Glomerular endothelial cell (primary cell): Measurements from ENCODE around the gene GBE1. TPM values are rescaled to one million over a fixed set of nuclear protein-coding genes. Genes with fewer than 3 reads are reported as not detected.
A peak's percentile ranks its signal among the peaks of the same experiment; 100 is the strongest.

Experiments
- DNase-seq: peaks from one replicate; pipeline ENCODE4 v3.0.0-alpha.2; 2011; ENCODE audit warnings: low read depth, low spot score; ENCODE audit errors: extremely low read depth
- total RNA-seq: library from RNA; depleted of rRNA; stranded (reverse); fragments of >200 nt; gene quantifications from 2 replicates; pipeline ENCODE4 v1.2.3, GENCODE V29; 2015

GBE1 gene
- total RNA-seq, 1 donor from 2014 or later: 43.9 TPM

DNA sequence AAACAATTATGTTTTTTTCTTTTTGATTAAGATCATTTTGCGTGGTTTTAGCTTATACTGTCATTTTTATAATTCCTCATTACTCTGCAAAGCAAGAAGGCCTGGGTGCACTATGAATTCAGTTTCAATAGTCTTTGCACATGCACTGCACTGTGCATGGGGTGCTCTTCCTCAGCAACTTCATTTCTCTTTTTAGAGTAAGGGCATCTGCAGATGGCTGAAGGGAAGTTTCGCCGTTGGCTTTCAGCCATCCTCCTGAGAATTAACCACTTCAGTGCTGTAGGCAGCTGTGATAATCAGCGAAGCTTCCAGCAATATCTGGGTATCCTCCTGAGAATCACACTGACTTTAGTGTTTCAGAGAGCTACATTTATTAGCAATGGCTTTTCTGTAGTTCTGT is 284.8 kb downstream of the GBE1 start:
- DNase-seq: no peak

- DNase-seq: peak; percentile 80
These were observed 288.7 kb downstream of the GBE1 start for GRCh38 chr3:81472600-81473362.

DNA sequence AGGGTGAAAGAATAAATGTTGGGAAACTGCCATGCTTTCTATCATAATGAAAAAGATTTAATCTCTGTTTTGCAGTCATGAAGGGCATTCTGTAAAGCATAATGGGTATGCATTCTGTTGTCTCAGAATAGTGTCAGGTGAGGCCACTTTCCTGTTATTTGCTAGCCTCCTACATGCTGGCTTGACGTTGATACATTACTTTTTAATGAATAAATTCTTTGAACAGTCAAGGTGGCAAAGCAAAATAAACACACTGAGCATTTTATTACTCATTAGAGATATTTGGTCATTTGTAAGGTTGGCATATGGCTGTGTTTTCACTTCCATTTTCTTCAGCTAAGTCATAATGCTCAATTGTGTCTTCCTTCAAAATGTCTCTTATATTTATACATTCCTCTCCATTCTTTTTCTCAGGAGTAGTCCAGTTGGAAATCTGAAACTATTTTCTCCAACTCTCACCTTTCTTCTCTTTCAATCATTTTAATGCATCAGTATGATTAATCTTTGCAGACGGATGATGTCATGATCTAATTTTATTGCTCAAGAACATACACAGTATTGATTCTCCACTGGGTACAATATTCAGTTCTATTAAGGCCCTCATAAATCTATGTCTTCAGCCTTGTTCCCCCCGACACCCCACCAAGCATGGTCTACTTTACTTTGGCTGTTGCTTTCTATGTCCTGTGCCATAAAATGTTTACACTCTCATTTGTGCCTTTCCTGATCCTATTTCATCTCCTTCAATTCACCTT is 290.7 kb downstream of the GBE1 start:
- no peak for DNase-seq

GRCh38 chr3:81468391-81468790 is 293.1 kb downstream of the GBE1 start:
- no peak for DNase-seq

DNA sequence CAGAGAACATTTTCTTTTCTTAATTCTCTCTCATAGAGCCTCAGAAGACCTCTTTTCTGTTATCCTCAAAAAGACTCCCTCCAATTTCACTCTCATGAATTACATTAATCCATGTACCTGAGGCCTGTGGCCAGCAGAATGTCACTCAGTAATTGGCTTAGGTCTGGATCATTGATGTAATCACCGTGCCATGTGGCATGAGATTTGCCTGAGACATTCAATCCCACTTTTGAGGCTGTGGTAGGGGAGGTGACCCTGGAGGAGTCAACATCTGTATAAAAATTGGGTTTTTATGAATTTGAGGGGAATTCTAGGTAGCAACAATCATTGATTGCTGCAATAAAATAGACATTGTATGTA is 295.3 kb downstream of the GBE1 start:
- DNase-seq: no peak

DNA sequence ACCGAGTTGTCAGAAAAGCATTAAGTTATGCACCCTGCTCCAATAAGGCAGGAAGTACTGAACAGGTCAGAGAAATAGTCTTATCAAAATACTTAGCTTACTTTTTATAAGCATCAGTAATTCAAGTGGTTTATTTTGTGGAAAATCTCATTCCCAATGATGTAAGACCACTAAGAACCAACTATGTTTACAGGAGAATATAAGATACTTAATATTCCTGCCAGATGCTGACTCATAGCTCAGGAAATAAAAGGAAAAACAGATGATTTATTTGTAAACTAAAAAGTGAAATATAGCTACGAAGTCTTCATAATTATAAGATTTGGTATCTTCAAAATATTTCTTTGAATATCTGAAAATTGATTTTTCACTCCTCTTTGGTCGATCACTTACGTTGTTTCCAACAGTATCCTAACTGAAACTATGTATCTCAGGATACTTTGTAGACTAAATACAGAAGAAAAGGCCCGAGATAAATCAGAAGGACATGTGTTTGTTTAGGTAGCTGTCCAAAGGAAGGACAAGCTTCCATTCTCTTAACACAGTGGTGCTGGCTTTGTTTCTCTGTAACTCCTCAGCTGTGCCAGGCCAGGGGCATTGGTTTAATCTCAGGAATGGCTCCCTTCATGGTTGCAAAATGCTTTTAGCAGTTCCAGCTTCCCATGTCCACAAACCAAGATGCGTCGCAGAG is 295.8 kb downstream of the GBE1 start:
- DNase-seq: no peak

GRCh38 chr3:81463781-81464180 is 297.7 kb downstream of the GBE1 start:
- DNase-seq: no peak

DNA sequence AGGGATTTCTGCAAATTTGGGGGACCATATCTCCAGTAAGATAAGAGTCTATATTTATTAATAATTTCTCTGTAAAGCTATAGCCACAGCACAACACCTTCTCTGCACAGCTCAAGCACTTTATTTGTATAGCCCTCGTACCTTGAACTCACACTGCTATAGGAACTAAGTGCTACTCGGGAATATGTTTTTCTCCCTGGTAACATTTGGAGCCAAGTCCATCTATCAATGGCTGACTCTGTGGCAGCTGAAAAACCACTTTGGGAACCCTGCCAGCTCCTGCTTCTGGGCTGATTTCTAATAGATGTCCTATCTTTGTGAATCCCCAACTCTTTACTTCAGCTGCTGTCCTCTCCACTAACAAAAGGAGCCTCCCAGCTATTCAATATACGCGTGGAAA is 298.5 kb downstream of the GBE1 start:
- DNase-seq: no peak

- DNase-seq: no peak
These were observed 301.7 kb downstream of the GBE1 start for GRCh38 chr3:81459733-81460132.

GRCh38 chr3:81452418-81452817 is 309.0 kb downstream of the GBE1 start:
- DNase-seq: no peak

- DNase-seq: no peak
These were observed 309.8 kb downstream of the GBE1 start for GRCh38 chr3:81451611-81452010.

DNA sequence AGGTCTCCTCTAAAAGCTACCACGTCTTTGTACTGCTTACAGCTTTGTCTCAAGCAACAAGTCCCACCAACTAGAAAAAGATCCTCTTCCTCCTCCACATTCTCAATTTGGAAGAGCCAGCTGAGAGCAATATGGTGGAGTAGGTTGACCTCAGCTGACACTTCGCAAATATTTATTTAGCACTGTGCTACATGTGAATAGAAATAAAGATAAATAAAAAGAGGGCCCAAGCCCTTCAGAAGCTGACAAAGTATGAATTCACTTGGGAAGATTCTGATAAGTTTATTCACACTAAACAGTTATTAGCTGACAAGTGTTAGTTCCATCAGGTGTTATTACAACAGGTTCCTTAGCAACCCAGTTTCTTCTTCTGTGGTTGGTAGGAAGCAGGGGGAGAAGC is 310.3 kb downstream of the GBE1 start:
- DNase-seq: no peak

DNA sequence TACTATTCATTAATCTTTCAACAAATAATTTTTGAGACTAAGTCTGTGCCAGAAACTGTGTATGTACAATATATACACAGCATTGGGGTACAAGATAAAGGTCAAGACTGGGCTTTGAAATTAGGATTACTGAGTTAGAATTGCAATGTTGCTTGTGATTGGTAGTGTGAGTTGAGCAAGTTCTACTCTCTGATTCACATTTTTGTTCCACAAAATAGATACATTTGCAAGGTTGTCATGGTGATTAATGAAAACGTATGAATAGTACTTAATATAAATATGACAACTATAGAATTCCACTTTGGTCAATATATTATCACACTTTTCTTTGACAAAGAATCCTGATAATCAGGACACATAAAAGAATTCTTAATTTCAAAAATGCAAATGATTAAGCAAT is 314.6 kb downstream of the GBE1 start:
- DNase-seq: no peak

DNA sequence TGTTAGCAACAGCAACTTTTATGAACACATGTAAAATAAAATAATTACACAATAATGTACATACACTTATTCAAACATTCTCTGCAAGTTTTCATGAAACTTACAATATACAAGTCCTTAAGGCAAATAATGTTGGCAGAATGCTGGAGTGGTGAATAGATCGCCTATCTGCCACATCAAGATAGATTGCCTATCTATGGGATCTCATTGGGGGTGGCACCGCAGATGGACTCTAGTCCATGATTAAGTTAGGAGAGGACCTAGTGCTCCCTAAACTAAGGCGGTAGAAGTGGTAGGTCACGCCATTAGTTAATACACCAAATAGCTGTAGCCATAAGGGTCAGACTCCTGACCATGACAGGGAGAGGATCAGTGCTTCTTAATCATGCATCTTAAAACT is 315.7 kb downstream of the GBE1 start:
- no peak for DNase-seq

- DNase-seq: no peak
These were observed 316.5 kb downstream of the GBE1 start for GRCh38 chr3:81444817-81445460.

DNA sequence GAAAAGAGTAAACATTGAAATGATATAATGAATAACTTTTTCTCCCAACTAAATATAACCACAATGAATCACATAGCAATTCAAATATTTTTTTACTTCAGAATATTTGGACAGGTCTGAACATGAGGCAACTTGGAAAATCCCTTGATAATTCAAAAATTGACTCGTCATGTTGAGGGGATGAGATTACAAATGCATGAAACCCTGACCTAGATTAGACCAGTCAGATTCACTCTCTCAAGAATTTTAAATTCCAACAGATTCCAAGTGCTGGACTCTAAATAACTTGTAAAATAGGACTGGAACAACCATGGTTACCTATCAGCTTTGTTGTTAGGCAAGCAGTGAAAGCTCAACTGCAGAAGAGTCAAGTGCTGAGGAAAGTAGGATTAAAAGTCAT is 317.5 kb downstream of the GBE1 start:
- no peak for DNase-seq

- DNase-seq: no peak
These were observed 318.0 kb downstream of the GBE1 start for GRCh38 chr3:81443457-81443782.

DNA sequence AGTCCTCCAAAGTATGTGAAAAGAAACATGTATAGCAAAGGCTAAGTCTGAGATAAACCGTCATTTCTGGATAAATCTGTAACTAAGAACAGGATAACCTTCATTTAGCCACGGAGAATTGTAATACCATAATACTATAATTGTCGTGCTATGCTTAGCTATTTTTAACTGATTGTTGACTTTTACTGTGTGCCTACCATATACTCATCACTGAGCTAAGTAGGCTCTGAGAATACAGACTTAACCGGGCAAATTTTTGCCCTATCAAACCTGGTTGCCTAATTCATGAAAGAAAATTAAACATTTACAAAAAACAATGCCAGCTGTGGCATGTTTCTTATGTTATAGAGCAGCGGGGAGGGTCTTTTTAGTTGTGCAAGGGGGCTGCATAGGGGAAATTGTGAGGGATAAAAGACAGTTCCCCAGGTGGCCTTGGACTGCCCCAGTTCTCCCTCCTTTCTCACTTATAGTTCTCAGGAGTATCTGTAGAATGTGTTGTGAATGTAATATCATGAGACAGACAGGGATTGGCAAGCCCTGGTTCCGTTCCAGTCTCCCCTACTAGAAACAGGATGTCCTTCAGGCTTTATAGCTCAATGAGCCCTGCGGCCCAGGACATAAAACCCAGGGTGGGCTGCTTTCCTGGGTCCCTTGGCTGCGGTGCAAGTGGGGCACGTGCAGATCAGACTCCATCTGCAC is 318.5 kb downstream of the GBE1 start:
- DNase-seq: no peak

DNA sequence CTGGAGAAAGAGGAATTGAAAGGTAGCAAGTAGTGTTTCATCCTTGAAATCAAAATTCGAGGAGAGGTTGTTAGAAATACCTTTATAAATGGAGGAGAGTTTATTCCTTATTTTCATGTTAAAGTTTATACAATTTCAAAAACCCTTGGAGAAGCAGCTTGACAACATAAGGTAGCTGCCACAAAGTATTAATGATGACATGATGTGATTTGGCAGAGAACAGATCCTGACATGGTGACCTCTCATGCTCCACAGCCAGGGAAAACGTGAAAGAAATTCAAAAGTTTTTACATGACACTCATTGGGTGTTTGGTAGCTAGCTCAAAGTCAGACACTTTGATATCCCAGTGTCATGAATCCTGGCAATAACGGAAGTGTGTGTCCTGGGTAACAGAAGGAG is 320.8 kb downstream of the GBE1 start:
- no peak for DNase-seq
